PC-9 (cell line): ENCODE data around the gene LRG1. TPM values are rescaled to one million over a fixed set of nuclear protein-coding genes. Genes with fewer than 3 reads are reported as not detected.
"Not testable (repeated sequence)": the region's sequence is repeated elsewhere in the genome, so short reads cannot be mapped to it uniquely, and the experiment has no call there.

Experiments
- BruUV-seq: library from RNA; stranded (reverse); fragments of 400-500 nt; replicated peaks from 2 replicates; lab custom pipeline; 2021; lab: Mats Ljungman, UMichigan
- CTCF ChIA-PET: fragments of 300-600 bp; sonication (Branson Sonifier 250); formaldehyde crosslinking; loops from one replicate; lab custom pipeline; 2022; ENCODE audit warnings: antibody characterized with exemption; lab: Charles Lee
- POLR2A ChIA-PET: fragments of 300-600 bp; sonication (Branson Sonifier 250); formaldehyde crosslinking; loops from one replicate; lab custom pipeline; 2022; ENCODE audit warnings: antibody characterized with exemption; ENCODE audit not compliant: unreplicated experiment; lab: Charles Lee
- DNase-seq, 2 experiments: peaks; one replicate each; pipeline versions ENCODE4 v3.0.0 to v3.0.0-alpha.2; 2015 to 2022; ENCODE audit warnings: mixed read lengths in 1 of 2
- H2AFZ ChIP-seq: fragments of 200-600 bp; sonication (generic); 2 replicates; pipeline ENCODE4 v1.8.1; 2017; ENCODE audit warnings: antibody characterized with exemption
- H3F3A ChIP-seq: fragments of 200-600 bp; sonication (generic); 2 replicates; pipeline ENCODE4 v1.8.1; 2017; ENCODE audit warnings: antibody characterized with exemption, mild to moderate bottlenecking, low read depth; ENCODE audit not compliant: insufficient read depth
- H3K27ac ChIP-seq: fragments of 200-600 bp; sonication (generic); 2 replicates; pipeline ENCODE4 v1.6.1; 2016; ENCODE audit warnings: mixed run types
- H3K27me3 ChIP-seq: fragments of 200-600 bp; sonication (generic); 2 replicates; pipeline ENCODE4 v1.6.1; 2016; ENCODE audit warnings: low read depth, mixed run types; ENCODE audit not compliant: insufficient read depth
- H3K36me3 ChIP-seq: fragments of 200-600 bp; sonication (generic); 2 replicates; pipeline ENCODE4 v1.6.1; 2016; ENCODE audit warnings: low read depth, mixed run types
- H3K4me1 ChIP-seq: fragments of 200-600 bp; sonication (generic); replicated peaks from 2 replicates; pipeline ENCODE4 v1.6.1; 2016; ENCODE audit warnings: mixed run types; ENCODE audit not compliant: insufficient read depth
- H3K4me2 ChIP-seq: fragments of 200-600 bp; sonication (generic); 2 replicates; pipeline ENCODE4 v1.6.1; 2017; ENCODE audit warnings: mixed run types
- H3K4me3 ChIP-seq: fragments of 200-600 bp; sonication (generic); 2 replicates; pipeline ENCODE4 v1.6.1; 2016; ENCODE audit warnings: mixed run types
- H3K79me2 ChIP-seq: fragments of 200-600 bp; sonication (generic); 2 replicates; pipeline ENCODE4 v1.6.1; 2017; ENCODE audit warnings: low read depth, mixed run types
- H3K9me2 ChIP-seq: fragments of 200-600 bp; sonication (generic); 2 replicates; pipeline ENCODE4 v1.8.1; 2017; ENCODE audit warnings: mild to moderate bottlenecking; ENCODE audit not compliant: insufficient read depth
- H3K9me3 ChIP-seq: fragments of 200-600 bp; sonication (generic); 2 replicates; pipeline ENCODE4 v1.8.1; 2016; ENCODE audit warnings: low read depth; ENCODE audit not compliant: insufficient read depth
- H4K20me1 ChIP-seq: fragments of 200-600 bp; sonication (generic); 2 replicates; pipeline ENCODE4 v1.8.1; 2017; ENCODE audit not compliant: insufficient read depth
- EZH2 ChIP-seq: fragments of 200-600 bp; sonication (generic); IDR thresholded peaks from 2 replicates; pipeline ENCODE4 v1.8.0; 2017; ENCODE audit warnings: antibody characterized with exemption, low read depth
- intact Hi-C: fragments of 100-400 bp; cut with micrococcal nuclease; formaldehyde crosslinking; loops from one replicate; pipeline ENCODE4 v1.10.0; 2022; ENCODE audit not compliant: unreplicated experiment
- total RNA-seq: library from RNA; stranded (reverse); gene quantifications from 2 replicates; pipeline ENCODE4 v1.2.3, GENCODE V29; 2021
- TF ChIP-seq, protein P1 (sequence below): fragments of 200-600 bp; sonication (generic); conservative IDR thresholded peaks from 2 replicates; pipeline ENCODE4 v1.6.1; 2017; ENCODE audit warnings: mixed run types, antibody characterized with exemption, mild to moderate bottlenecking, moderate library complexity

LRG1 gene
- total RNA-seq, 1 experiment from 2014 or later = 25.6 TPM

DNA sequence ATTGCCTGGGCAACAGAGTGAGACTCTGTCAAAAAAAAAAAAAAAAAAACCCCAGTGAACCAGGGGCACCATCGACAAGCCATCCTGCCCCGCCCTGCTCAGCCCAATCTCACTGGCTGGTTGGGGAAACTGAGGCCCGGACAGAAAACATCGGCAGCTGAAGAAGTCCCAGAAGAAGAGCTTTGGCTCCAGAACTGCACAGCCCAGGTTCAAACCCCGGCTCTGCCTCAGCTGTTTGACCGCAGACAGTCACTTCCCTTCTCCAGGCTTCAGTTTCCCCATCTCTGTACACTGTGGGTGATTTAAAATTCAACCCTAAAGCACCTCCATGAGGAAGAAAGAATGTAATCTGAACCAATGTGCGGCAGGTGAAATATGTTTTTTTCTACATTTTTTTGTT is 29.1 kb upstream of the LRG1 start:
- intact Hi-C loops = loop anchor here (5.0 kb wide), 1 partner anchor 153 kb away; the partner anchor contains the start of gene DPP9
- no peak for DNase-seq

DNA sequence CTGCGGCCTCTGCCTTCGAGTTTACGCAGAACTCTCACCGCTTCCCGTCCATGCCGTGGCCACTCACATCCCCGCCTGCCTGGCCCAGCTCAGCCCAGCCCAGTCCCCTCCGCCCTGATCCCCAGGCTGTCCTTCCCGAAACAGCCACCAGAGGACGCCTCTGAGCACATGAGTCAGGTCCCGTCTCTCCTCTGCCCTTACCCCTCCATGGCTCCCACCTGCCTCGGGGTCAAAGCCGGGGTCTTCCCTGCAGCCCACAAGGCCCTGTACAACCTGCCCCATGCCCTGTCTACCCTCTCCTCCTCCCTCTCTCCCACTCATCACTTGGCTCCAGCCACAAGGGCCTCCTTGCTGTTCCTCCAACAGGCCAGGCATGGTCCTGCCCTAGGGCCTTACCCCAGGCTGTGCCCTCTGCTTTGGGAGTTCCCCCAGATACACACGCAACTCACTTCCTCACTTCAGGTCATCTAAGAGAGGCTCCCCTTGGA is 27.8 kb upstream of the LRG1 start:
- POLR2A ChIA-PET = interaction anchor here (0.6 kb wide), 1 partner anchor 33 kb away, joined by 4 read pairs; the partner anchor contains the start of gene PLIN5
- intact Hi-C loops = loop anchor here (5.0 kb wide), 1 partner anchor 155 kb away; the partner anchor contains the start of gene DPP9
- Histone ChIP-seq H2AFZ (no peak overlapping the region), H3K27ac (no peak overlapping the region), H3K4me1 (no peaks in the 10 kb centered on the region), H3K27me3 (no peaks in the 10 kb centered on the region), H4K20me1 (no peaks in the 10 kb centered on the region), H3K79me2 (no peaks in the 10 kb centered on the region), H3K4me3 (no peak overlapping the region), H3K9me2 (no peaks in the 10 kb centered on the region), H3K9me3 (no peaks in the 10 kb centered on the region), H3F3A (no peaks in the 10 kb centered on the region), H3K36me3 (no peaks in the 10 kb centered on the region), H3K4me2 (no peak overlapping the region)
- CTCF ChIA-PET = interaction anchor here (0.6 to 1.5 kb wide), 3 partner anchors 70 to 154 kb away, joined by 3 to 4 read pairs (median 4); no protein-coding TSS in a partner anchor
- TF ChIP-seq, protein P1, sequence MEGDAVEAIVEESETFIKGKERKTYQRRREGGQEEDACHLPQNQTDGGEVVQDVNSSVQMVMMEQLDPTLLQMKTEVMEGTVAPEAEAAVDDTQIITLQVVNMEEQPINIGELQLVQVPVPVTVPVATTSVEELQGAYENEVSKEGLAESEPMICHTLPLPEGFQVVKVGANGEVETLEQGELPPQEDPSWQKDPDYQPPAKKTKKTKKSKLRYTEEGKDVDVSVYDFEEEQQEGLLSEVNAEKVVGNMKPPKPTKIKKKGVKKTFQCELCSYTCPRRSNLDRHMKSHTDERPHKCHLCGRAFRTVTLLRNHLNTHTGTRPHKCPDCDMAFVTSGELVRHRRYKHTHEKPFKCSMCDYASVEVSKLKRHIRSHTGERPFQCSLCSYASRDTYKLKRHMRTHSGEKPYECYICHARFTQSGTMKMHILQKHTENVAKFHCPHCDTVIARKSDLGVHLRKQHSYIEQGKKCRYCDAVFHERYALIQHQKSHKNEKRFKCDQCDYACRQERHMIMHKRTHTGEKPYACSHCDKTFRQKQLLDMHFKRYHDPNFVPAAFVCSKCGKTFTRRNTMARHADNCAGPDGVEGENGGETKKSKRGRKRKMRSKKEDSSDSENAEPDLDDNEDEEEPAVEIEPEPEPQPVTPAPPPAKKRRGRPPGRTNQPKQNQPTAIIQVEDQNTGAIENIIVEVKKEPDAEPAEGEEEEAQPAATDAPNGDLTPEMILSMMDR = peak; percentile 81
- TF ChIP-seq EZH2 = no peak
- no TSS peak for BruUV-seq
- DNase-seq = peak in 1 of 2 experiments; percentile 76

More for the DNA sequence above, 29.1 kb upstream of the LRG1 start:
- no TSS peak for BruUV-seq
- Histone ChIP-seq H3K4me2 (no peak overlapping the region), H3K79me2 (no peaks in the 10 kb centered on the region), H4K20me1 (no peaks in the 10 kb centered on the region), H3K4me3 (no peak overlapping the region), H3K27ac (no peak overlapping the region), H3K36me3 (no peaks in the 10 kb centered on the region), H2AFZ (no peak overlapping the region), H3F3A (no peaks in the 10 kb centered on the region), H3K4me1 (no peaks in the 10 kb centered on the region), H3K9me2 (no peaks in the 10 kb centered on the region), H3K27me3 (no peaks in the 10 kb centered on the region), H3K9me3 (no peaks in the 10 kb centered on the region)
- no peak for TF ChIP-seq EZH2
- TF ChIP-seq, protein P1 = no peak
- CTCF ChIA-PET = interaction anchor here (0.8 kb wide), 1 partner anchor 149 kb away, joined by 3 read pairs; no protein-coding TSS in a partner anchor
- POLR2A ChIA-PET = no interaction called here

DNA sequence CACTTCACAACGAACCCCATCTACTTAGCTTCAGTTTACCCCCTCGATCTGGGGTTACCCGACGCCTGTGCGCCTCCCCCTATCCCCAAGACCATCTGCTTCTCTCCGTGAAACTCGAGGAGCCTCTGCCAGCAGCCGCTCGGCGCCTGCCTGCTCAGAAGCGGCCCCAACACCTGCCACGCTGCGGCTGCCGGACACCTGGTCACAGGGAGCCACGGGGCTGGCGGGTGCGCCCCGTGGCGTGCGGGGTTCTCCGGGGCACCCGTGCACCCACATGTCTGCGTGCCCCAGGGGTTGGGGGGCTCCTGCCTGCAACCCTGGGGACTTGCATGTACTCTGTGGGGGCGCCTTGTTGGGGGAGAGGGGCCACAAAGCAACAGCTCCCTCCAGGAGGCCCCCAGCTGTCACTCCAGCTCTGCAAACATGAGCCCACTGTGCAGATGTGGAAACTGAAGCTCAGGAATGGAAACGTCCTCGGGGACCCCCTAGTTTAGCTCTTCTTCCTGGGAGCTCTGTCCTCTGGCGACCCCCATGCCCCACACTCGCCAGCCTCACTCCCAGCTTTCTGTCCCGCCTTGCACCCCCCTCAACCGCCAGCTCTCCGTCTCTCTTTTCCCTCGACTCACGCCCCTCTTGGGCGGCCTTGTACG is 26.7 kb upstream of the LRG1 start:
- no TSS peak for BruUV-seq
- Histone ChIP-seq H3K9me2 (no peaks in the 10 kb centered on the region), H3K4me1 (no peaks in the 10 kb centered on the region), H4K20me1 (no peaks in the 10 kb centered on the region), H2AFZ (no peak overlapping the region), H3K4me3 (no peak overlapping the region), H3K79me2 (no peaks in the 10 kb centered on the region), H3K27ac (no peak overlapping the region), H3F3A (no peaks in the 10 kb centered on the region), H3K4me2 (no peak overlapping the region), H3K9me3 (no peaks in the 10 kb centered on the region), H3K27me3 (no peaks in the 10 kb centered on the region), H3K36me3 (no peaks in the 10 kb centered on the region)
- TF ChIP-seq EZH2 = no peak
- TF ChIP-seq, protein P1 = no peak
- no peak for DNase-seq
- POLR2A ChIA-PET = no interaction called here
- intact Hi-C loops = loop anchor here (5.0 kb wide), 1 partner anchor 156 kb away; the partner anchor contains the start of gene DPP9
- CTCF ChIA-PET = interaction anchor here (0.6 to 0.8 kb wide), 2 partner anchors 146 to 155 kb away, joined by 4 read pairs; no protein-coding TSS in a partner anchor

DNA sequence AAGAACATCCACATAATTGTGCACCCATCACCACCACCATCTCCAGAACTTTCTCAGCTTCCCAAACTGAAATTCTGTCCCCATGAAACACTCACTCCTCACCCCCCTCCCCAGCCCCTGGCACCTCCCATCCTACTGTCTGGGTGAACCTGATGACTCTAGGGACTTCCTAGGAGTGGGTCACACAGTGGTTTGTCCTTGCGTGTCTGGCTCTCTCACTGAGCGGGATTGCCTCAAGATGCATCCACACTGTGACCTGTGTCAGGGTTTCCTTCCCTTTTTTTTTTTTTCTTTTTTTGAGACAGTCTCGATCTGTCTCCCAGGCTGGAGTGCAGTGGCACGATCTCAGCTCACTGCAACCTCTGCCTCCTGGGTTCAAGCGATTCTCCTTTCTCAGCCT is 23.7 kb upstream of the LRG1 start:
- H3K27me3 ChIP-seq, H3K79me2 ChIP-seq, H3F3A ChIP-seq, H3K4me3 ChIP-seq, BruUV-seq, H3K27ac ChIP-seq, H2AFZ ChIP-seq, H3K9me2 ChIP-seq, H4K20me1 ChIP-seq, H3K9me3 ChIP-seq, CTCF ChIA-PET, H3K36me3 ChIP-seq, POLR2A ChIA-PET, DNase-seq, H3K4me1 ChIP-seq, intact Hi-C loops, H3K4me2 ChIP-seq: not testable (repeated sequence)

DNA sequence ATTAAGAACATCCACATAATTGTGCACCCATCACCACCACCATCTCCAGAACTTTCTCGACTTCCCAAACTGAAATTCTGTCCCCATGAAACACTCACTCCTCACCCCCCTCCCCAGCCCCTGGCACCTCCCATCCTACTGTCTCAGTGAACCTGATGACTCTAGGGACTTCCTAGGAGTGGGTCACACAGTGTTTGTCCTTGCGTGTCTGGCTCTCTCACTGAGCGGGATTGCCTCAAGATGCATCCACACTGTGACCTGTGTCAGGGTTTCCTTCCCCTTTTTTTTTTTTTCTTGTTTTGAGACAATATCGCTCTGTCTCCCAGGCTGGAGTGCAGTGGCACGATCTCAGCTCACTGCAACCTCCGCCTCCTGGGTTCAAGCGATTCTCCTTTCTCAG is 22.2 kb upstream of the LRG1 start:
- DNase-seq, H3K4me3 ChIP-seq, H3K9me3 ChIP-seq, BruUV-seq, H3F3A ChIP-seq, H3K9me2 ChIP-seq, H3K27ac ChIP-seq, H3K4me1 ChIP-seq, intact Hi-C loops, H3K36me3 ChIP-seq, H3K27me3 ChIP-seq, POLR2A ChIA-PET, H3K4me2 ChIP-seq, CTCF ChIA-PET, H4K20me1 ChIP-seq, H2AFZ ChIP-seq, H3K79me2 ChIP-seq: not testable (repeated sequence)
